NCI-H128 (cell line): Measurements from ENCODE around the gene CUBN.

Experiments used
- DNase-seq: peaks from one replicate; lab custom pipeline; 2025; ENCODE audit not compliant: unreplicated experiment; lab: John Stamatoyannopoulos, UW

Gene CUBN

GRCh38 chr10:16992611-16993119 lies 136.9 kb downstream of the CUBN start:
- no peak for DNase-seq

DNA sequence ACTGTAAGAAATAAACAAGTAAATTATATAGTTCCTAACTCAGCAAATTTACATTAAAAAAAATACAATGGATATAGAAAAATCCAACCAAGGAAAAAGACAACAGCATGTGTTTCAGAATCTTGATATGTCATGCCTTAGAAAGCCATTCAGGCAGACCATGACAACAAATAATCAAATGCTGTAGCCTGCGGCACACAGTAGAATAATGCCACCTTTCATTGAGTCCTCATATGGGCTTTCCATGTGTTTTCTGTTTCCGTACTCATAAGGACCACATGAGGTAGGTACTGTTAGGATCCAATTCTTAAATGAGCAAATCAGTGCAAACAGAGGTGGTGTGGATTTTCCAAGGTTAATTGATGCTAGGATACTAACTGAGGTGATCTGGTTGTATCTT lies 138.6 kb downstream of the CUBN start:
- no peak for DNase-seq

- DNase-seq, result no peak
These were observed 139.8 kb downstream of the CUBN start for GRCh38 chr10:16989826-16990293.

- DNase-seq, result no peak
These were observed 140.7 kb downstream of the CUBN start for GRCh38 chr10:16988900-16989299.

DNA sequence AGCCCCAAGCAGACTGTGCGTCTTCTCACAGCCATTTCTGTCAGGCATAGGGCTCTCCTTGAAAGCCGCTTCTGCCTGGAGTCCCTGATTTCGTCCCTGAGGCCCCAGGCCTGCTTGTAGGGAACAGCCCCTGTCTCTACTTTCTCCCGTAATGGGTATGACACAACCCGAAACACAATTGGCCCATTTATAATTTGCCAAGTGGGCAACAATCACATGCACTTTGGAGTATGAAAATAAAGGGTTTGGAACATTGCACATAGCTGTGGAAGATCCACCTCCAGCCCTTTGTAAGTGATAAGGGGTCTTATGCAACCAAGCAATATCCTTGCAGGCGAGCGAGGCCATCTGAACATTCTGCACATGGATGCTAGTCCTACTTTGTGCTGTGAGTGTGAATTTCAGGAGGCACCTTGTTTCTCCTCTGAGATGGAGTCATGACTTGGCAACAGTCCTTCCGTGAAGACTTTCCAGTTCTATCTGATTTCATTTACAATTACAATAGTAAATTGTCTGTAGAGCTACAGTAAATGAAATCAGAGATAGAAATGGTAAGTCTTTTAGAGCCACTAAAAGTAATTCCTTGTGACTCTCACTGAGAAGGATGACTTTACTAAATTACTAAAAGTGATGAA lies 141.5 kb downstream of the CUBN start:
- no peak for DNase-seq

DNA sequence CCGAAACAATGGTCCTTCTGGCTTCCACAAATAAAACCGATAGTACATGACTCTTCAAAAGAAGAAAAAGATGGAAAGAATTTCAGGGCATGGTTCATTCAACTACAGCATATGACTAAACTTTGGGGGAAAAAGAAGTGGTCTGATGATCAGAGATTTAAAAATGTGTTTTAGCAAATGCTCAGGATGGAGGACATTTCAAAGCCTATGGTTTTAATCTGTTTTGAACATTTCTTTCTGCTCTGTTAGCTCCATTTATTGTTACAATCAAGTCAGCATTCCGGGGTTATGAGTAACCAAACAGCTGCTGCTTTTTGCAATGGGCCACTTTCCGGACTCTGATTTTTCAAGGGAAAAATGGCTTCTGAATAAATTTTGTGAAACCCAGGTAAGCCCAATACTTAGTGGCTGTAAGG lies 142.4 kb downstream of the CUBN start:
- DNase-seq, result no peak

- no peak for DNase-seq
These were observed 143.0 kb downstream of the CUBN start for GRCh38 chr10:16986406-16987205.

DNA sequence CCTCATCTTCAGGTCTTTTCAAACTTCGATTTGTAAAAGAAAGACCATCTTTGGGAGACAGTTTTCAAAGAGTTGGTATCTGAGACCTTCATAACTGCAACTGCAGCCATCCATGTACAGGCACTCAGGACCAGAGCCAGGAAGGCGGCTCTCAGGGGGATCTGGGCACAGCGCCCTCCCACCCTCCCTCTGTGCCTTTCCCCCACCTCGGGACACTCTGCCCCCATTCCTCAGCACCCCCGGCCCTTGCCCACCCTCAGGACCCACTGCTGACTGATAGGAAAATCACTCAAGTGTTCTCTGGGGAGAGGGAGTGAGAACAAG lies 143.6 kb downstream of the CUBN start:
- no peak for DNase-seq

DNA sequence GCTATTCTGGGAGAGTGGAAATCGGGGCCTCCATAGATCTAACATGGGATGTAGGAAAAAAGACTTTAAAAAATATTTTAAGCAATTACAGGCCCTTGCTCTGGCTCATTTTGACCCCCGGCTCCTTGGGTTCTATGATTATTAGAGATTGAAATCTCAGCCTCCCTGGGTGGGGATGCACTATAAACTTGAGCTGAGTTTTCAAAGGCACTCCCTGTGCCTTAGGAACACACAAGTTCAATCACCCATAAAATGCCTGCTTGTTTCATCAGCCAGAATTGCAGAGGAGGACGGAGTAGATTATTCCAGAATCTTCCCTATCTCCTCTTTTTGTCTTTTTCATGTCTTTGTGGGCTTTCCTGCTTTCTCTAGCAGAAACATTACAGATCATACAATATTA lies 145.4 kb downstream of the CUBN start:
- DNase-seq, result no peak

GRCh38 chr10:16976803-16977202 lies 152.8 kb downstream of the CUBN start:
- DNase-seq, result no peak

- DNase-seq, result no peak
These were observed 154.4 kb downstream of the CUBN start for GRCh38 chr10:16975188-16975587.

GRCh38 chr10:16968416-16969041 lies 161.1 kb downstream of the CUBN start:
- no peak for DNase-seq

GRCh38 chr10:16967866-16968415 lies 161.7 kb downstream of the CUBN start:
- no peak for DNase-seq

- no peak for DNase-seq
These were observed 162.4 kb downstream of the CUBN start for GRCh38 chr10:16966991-16967865.

DNA sequence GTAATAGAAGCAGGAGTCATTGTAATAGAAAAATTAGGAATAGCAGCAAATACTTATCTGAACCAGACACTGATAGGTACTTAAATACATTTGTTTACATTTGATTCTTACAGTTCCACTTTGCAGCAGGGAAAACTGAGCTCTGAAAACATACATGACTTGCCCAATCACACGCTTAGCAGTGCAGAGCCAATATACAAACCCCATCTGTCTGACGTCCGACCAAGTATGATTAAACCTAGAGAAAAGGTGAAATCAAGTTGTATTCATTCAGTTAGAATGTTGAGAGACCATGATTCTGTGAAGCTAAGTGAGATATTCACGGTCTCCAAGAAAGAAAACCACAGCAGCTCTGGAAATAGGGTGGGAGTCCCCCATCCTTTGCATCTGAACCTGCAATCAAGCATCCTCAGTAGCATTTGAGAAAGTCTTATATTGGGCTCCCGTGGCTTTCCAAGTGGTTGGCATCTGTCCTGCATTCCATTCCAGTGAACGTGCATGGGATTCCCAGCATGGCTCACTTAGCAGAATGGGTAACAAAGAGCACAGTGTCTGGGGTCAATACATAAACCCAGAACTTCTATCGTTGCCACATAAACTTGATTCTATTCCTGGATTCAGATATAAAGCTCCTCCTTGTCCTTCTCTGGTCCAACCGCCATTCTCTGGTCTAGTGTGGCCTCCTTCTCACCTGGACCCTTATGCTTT lies 163.7 kb downstream of the CUBN start:
- no peak for DNase-seq

DNA sequence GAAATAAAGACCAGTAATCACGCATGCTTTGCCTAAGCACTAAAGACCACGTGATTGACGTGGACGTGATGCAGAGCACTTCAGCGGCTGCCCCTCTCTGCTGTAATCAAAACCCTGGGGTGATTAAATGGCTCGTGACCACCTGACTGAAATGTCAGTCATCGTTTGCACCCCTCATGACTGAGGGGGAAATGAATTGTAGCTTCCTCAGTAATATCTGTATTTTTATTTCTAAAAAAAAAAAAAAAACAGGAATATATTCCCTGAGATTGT lies 164.3 kb downstream of the CUBN start:
- no peak for DNase-seq

DNA sequence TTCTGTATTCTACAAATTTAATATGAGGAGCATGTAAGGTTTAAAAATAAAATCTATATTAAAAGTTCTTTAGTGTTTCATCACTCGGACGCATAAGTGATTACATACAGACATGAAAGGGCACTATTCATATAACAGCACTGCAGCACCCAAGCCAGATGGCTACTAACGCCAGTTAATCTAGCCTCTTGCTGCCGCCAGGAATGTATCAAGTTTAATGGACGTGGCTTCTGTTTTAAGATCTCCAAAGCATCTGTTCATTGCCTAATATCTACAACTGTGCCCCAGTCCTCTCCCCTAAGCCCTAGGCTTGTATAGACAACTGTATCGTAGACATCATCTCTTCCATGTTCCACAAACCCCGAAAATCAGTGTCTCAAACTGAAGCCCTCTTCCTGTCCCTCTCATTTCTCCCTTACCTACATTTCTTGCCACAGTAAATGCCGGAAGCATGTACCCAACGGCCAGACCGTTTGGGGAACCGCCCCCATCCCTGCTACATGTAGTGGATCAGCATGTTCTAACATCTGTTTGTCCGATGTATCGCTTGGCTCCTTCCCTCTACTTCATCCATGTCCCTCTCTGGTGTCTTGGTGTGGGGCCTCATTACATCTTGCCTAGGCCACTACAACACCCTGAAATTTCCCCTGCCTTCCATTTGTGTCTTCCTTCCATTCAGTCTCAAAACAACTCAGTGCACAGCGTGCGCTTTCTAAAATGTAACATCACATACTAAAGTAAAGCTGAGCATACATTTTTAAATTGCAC lies 164.9 kb downstream of the CUBN start:
- DNase-seq, result no peak

DNA sequence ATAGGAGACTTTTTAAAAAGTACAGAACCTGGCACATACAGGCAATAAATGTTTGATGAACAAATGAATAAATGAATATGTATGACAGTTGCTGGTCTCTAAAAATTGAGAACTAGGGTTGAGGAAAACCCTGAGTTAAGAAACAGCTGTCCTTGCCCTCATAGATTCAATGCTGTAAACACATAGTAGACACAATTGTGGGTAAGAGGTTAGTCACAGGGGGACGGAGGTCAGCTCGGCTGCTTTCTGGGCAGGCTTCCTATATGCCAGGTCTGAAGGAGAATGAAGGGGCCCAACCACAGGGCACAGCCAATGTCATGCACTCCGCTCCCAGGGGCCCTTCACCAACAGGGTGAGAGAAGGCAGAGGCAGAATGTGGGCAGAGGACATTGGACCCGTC lies 169.1 kb downstream of the CUBN start:
- DNase-seq, result no peak

DNA sequence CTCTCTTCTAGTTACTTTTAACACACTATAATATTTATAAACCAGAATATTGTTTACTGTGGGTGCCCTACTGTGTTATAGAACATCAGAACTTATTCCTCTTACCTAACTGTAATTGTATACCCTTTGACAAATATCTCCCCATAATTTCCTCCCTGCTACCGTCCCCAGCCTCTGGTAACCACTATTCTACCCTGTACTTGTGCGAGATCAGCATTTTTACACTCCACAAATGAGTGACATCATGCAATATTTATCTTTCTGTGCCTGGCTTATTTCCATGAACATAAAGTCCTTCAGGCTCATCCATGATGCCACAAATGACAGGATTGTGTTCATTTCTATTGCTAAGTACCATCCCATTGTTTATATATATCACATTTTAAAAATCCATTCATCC lies 172.6 kb downstream of the CUBN start:
- DNase-seq, result no peak
